Measurements from ENCODE around the gene LYSET. TPM values are rescaled to one million over a fixed set of nuclear protein-coding genes. Genes with fewer than 3 reads are reported as not detected.

Gene LYSET
- total and polyA plus RNA-seq, 2 donors (not counting 3 experiments of a cell fraction or from before 2014, with no cell fraction given): 14.3 to 18.4 TPM

GRCh38 chr14:93171376-93171775, 13.7 kb upstream of the LYSET start:
- no peaks in the 10 kb centered on the region for H3K36me3 ChIP-seq (ENCODE audit: control insufficient read depth in 2 of 2, extremely low read depth in 1 of 2, insufficient read depth in 2 of 2, low read length in 2 of 2)

More at GRCh38 chr14:93171376-93171775, 13.7 kb upstream of the LYSET start:
- no peaks in the 10 kb centered on the region for H3K79me2 ChIP-seq (ENCODE audit: control insufficient read depth, insufficient read depth, low read length)
- no peak overlapping the region for H3K4me3 ChIP-seq (replicated peaks in 1 of 3; ENCODE audit: insufficient read depth in 1 of 3, low read depth in 1 of 3, low read length in 3 of 3)
- DNase-seq (ENCODE audit: low read depth, low spot score): no peak
- dilution Hi-C loops (cut with MboI; ENCODE audit: extremely low pct_ligation_motif_present, low sequenced_read_pairs) (no loop called here), intact Hi-C loops (cut with micrococcal nuclease) (no loop called here)
- no peaks in the 10 kb centered on the region for H3K9me1 ChIP-seq (replicated peaks; ENCODE audit: control insufficient read depth, extremely low read depth, insufficient read depth, low read length)
- BruUV-seq (replicated peaks): no TSS peak
- ChIA-PET POLR2A (no interaction called here), CTCF (no interaction called here)
- no peaks in the 10 kb centered on the region for H3K4me1 ChIP-seq (ENCODE audit: control insufficient read depth, extremely low read depth, insufficient read depth, low read length)
- no peak overlapping the region for H3K4me2 ChIP-seq (ENCODE audit: insufficient read depth, low read length)
- no peak overlapping the region for H3K27ac ChIP-seq (ENCODE audit: insufficient read depth, low read depth, low read length)
- H3K27me3 ChIP-seq (ENCODE audit: control insufficient read depth in 2 of 2, insufficient read depth in 2 of 2, low read length in 2 of 2): no peaks in the 10 kb centered on the region
- H4K20me1 ChIP-seq (replicated peaks; ENCODE audit: control insufficient read depth, extremely low read depth, insufficient read depth, low read length): no peaks in the 10 kb centered on the region
- H3K9ac ChIP-seq (replicated peaks; ENCODE audit: extremely low read depth, insufficient read depth, low read length): no peak overlapping the region
- no peak overlapping the region for H2AFZ ChIP-seq (ENCODE audit: low read depth, low read length)
- TF ChIP-seq POLR2A (IDR thresholded peaks at IDR 0.05; ENCODE audit: low read depth, low read length) (no peak), JUN (IDR thresholded peaks at IDR 0.05; ENCODE audit: borderline replicate concordance, insufficient read depth, insufficient read length, low read depth) (no peak), CTCF (IDR thresholded peaks at IDR 0.05; ENCODE audit: extremely low read depth in 1 of 2, insufficient read depth in 1 of 2, low read depth in 1 of 2, low read length in 2 of 2) (no peak), GATA2 (IDR thresholded peaks at IDR 0.05; ENCODE audit: insufficient read depth, insufficient read length, low read depth, low read length) (no peak), MYC (IDR thresholded peaks at IDR 0.05; ENCODE audit: low read depth, low read length) (no peak), EZH2 (IDR thresholded peaks at IDR 0.05; ENCODE audit: borderline replicate concordance, low read depth, low read length, severe bottlenecking) (no peak)
- peak; percentile 59 for FAIRE-seq
- H3K9me3 ChIP-seq (replicated peaks; ENCODE audit: control insufficient read depth, insufficient read depth, low read length): no peaks in the 10 kb centered on the region
